Activated CD4-positive, alpha-beta T cell treated with anti-CD3 and anti-CD28 coated beads, Interleukin-2, amount 50 U/mL, for 4 hours (primary cell): ENCODE results near the gene IKZF1.
"Not testable (repeated sequence)": the region's sequence is repeated elsewhere in the genome, so short reads cannot be mapped to it uniquely, and the experiment has no call there.

Experiments
- DNase-seq, 2 experiments: peaks; one replicate each; pipeline ENCODE4 v3.0.0-alpha.2; 2020

Gene IKZF1

DNA sequence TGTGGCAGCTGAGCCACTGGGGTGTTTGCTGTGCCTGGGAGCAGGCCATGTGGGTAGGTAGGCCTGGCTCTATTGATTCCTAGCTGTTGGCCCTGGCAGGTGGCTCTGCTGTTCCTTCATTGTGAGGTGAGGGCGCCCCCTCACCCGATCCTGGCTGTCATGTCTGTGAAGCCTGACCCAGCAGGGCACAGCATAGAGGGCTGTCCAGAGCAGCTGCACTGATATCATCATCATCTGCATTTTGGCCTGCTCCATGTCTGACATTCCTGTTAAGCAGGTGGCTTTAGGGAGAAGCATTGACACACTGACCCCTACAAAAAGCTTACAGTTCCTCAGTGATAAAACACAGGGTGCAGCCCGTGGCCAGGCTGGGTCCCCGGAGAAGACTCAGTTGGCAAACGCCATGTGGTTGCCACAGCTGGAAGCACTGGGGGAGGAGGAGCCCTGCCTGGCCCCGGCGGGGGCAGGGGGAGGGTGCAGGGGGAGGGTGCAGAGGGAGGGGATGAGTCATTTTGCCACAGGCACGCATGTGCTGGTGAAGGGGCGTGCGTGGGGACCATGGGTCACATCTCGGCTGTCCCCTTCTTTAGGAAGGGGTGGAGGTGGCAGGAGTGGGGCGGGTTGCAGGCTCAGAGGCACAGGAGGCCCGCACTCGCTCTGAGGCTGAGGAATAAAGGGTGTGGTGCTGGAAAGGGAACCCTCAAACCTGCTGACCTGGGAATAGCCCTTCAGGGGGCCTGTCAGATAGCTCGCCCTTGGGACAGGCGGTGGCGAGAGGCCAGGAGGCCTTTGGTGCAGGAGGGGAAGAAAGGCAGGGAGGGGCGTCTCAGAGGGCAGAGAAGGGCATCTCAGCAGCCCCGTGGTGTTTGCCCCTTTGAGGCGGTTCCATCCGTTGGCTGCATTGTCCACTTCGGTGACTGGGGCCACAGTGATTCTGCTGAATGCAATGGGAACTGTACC is 31.6 kb downstream of the IKZF1 start:
- peak; percentile 87 to 89 for DNase-seq

DNA sequence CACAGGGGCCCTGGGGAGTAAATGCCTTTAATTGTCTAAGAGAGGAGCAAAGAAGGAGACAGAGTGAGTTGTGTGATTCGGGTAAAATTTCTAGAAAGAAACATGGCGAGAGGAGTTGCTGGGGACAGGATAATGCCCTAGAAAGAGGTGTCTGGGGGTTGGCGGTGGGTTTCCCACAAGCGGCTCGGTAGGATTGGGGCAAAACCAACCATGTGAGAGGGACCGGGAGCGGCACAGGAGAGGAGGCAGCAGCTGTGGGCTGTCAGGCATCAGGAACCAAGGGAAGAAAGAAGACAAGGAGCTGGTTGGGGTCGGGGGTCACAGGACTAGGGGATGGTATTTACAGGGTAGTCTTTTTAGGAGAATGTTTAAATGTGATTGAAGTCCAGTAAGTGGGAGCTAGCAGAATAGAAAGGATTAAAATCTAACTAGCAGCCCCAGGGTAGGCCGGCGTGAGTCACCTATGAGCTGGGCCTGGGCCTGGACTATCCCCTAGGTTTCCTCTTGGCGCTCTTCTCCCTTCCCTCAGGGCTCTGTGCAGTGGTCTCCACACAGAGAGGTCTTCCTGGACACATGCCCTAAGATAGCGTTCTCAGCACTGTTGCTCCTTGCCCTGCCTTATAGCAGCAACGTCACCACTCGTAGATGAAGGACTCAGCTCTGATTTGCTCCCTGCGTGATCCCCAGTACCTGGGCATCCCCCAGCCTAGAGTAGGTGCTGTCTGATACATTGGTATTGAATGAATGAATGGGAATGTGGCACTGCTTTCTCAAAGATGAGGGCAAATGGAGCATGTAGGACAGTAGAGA is 32.6 kb downstream of the IKZF1 start:
- no peak for DNase-seq

DNA sequence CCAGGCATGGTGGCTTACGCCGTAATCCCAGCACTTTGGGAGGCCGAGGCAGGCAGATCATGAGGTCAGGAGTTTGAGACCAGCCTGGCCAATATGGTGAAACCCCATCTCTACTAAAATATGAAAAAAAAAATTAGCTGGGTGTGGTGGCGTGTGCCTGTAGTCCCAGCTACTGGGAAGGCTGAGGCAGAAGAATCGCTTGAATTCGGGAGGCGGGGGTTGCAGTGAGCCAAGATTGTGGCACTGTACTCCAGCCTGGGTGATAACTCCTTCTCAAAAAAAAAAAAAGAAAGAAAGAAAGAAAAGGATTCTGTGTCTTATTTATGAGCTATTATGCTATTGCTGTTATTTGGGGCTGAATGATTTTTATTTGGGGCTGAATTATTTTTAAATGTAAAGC is 35.0 kb downstream of the IKZF1 start:
- not testable (repeated sequence) for DNase-seq

DNA sequence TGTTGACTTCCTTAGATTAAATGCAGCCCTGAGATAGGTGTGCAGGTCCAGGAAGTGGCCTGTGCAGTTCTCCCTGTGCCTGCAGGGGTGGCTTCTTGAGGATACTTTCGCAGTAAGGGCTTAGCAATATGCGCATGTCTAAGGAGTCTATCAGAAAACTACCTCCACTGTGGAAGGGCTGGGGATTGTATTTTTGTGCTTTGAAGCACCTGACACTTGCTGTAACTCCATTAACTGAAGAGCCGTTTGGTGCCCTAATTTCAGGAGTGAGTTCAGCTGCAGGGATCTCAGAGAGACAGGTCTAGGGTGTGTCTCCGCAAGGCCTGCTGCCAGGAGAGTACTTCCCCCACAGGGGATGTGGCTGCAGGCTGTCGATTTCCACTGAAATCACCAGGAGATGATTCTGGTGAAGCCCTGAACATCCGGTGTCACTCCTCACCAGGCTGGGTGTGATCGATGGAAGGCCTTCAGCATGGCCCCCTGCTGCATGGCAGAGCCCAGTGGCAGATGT is 35.5 kb downstream of the IKZF1 start:
- no peak for DNase-seq

DNA sequence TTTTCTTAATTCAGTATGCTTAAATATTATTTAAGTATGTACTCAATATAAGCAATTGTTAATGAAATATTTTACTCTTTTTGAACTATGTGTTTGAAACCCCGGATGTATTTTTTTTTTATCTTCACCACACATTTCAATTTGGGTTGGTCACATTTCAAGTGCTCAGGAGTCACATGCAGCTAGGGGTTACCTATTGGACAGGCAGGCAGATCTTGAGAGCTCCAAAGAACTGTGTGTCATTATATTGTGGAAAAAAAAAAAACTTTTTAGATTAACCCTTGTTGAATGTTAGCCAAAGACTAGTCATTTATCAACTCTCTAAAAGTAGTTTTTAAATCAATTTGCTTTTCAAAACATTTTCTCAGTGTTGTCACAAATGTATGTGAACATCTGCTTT is 37.2 kb downstream of the IKZF1 start:
- DNase-seq = no peak

DNA sequence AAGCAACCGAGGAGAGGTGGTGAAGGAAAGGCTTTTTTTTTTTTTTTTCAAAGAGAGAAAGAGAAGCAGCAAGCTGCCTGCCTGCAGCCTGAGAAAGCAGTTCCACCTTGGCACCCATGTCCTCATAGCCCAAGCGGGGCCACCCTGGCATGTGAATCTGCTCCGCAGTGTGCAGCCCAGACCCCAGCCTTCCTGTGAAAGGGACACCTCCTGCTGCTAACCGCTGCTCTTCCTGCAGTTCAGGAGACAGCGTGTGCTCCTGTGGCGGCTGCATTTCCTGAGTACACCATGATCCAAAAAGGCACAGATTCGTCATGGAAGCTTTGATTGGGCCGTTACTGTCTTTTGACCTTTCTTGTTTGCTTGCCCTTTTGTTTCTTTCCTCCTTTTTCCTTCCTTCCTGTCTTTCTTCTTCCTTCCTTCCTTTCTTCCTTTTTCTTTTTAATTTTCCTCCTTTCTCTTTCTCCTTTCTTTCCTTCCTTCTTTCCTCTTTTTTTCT is 38.1 kb downstream of the IKZF1 start:
- DNase-seq = peak; percentile 40 to 43

DNA sequence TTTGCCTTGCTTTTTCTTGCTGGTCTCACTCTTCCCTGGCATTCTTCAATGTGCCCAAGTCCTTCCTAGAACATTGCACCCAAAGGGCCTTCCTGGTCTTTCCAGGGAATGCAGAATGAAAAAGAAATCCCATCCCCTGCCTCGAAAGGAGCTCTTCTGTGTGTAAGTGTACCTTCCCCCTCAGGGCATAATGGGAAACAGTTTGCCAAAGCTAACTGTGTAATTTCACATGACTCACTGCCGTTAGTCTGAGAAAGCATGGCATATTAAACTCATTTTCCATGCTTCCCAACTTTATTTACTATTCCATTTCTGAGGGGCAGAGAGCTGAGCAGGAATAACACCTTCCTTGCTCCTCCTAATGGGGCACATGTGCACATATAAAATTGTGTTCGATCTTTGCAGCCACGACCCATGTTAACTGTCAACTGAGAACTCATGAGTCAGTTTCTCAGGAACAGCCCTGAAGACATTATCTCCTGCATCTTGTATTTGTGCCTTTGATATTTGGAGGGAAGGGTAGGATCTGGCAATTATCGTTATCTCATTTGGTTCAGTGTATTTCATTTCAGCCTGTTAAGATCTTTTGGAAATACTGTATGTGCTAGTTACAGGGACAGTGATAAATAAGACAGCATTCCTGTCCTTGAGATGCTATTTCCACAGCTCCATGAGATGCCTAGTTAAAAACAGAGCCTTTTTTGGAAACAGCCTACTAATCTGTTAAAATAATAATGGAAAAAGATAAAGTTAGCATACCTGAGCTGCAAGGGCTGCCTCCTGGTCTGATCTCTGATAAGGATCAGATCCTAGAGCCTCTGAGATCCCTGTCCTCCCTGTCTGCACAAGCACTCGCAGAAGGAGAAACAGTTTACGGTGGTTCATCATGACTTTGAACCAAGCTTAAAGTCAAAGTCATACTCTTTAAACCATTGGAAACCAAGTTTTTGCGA is 42.3 kb downstream of the IKZF1 start:
- DNase-seq = no peak

DNA sequence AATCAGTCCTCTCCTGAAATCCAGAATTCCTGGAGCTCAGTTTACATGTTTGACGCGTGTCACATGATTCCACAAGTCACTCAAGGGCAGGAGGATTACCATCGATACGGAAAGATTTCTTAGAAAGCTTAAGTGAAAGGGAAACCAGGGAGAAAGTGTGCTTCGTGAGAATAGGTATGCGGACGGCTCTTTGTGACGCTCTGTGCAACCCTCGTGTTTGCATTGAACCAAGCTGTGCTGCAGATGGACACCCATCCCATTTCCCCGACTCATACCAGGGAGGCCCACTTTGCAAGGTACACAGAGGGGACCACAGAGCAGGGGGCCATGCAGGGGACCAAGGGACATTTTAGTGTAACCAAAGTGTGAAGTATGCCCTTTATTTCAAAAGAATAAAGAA is 43.2 kb downstream of the IKZF1 start:
- DNase-seq = no peak

DNA sequence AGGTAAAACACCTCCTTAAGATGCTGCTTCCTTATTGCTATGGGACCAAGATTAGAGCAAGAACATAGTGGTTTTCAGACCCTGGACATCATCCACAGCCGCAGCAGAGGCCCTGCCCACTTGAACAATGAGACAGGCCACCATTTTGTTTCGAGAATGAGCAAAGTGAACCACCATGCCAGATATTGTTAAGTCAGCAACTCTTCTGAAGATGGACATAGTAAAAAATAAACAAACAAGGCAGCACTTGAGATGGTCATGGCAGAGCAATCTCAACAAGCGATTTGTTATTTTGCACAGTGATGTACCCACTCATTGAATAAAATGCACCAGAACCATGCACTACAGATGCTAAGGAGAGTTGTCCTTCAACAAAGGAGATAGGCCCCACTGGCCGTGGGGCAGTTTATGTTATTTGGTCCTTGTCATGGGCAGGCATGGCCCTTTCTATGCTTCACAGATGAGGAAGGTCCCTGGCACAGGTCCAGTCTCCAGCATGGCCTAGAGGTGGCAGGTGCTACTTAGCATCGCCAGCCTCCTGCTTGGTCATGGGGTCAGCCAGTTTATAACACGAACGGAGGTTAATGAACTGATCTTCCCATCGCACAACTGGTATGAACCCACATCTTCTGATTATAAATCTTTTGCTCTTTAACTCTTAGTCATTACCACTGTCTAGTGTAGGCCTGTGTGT is 44.1 kb downstream of the IKZF1 start:
- DNase-seq = no peak

DNA sequence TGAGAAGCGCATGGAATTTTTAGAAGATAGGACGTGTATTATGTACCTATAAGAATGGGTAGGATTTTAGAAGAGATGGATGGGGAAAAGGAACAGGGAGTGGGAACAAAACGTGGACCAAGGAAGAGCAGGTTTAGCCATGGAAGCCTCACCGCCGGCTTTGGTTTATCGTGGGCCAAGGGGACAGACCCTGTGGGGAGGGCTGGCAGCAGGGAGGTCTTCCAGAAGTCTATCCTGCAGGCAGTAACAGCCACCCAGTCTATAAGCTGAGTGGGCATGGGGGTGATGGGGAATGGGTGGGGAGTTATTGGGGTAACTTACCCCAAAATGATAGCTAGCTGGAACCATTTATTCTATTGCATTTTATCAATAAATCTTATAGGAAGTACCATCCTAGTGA is 44.9 kb downstream of the IKZF1 start:
- DNase-seq = no peak

DNA sequence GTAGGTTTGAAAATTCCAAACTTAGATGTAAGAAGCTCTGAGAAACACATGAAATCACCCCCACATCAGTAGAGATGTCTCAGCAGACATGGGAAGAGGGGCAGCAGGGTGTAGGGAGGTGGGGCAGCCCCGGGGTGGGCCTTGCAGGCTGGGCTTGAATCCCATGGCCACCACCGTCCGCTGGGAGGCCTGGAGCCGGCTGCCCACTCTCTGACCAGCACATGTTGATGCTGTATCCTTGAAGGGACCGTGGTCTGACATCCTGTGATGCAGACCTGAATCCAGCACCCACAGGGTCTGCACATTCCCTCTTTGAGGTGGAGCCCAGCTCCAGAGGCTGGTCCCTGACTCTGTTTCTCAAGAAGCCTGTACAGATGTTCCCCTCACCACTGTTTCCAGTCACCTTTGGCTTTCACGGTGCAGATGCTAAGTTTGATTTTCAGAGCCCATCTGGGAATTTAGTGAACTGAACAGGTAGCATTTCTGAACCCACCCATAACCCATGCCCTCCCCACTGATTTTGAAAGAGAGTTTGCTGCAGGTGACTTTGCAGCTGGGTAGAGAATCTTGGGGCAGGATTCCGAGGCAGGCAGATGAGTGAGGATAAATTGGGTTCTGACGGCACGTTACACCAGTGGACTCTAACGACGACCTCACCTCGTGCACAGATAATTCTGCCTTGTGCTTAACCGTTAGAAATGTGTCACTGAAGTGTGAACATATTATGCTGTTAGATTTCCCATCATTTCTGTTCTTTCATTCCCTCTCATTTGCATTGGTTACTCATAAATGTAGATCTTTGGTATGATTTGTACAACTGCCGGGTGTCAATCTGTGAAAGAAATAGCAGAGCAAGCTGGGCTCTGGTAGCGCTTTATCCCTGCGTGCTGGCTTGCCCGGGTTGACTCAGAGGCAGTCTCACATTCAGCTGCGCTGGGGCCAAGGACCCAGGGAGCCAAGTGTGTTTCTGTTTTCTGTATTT is 45.7 kb downstream of the IKZF1 start:
- peak; percentile 69 to 78 for DNase-seq

DNA sequence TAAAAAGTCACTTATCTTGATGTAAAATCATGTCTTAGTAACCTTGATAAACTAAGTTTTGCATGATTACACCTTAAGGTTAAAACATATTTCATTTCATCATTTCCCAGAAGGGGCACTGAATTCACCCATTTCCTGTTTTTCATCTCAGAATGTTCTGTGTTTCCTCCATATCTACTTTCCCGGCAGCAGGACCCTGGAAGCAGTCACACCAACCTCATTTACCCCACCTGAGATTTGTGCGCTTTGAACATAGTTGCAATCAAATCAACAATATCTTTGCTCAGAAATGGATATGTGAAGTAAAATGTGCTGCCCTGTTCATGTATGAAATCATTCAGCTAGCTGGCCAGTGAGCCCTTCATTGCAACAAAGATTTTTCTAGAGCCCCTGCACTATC is 46.8 kb downstream of the IKZF1 start:
- no peak for DNase-seq

DNA sequence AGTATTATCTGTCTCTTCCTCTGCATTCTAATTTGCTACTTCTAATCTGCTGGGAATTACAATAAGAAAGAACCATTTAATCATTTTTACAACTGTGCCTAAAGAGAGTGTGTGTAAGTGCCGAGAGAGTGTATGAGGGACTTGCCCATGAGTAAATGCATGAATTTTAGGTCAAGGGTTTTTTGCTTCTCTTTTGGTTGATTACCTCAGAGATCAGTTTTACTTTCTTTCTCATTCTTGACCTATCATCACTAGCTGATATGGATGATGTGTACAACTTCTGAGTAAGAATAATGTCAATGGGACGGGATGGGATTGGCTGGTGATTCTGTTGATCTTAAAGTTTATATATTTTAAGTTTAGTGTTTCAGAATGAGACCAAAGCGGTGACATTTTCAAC is 47.8 kb downstream of the IKZF1 start:
- DNase-seq = no peak

DNA sequence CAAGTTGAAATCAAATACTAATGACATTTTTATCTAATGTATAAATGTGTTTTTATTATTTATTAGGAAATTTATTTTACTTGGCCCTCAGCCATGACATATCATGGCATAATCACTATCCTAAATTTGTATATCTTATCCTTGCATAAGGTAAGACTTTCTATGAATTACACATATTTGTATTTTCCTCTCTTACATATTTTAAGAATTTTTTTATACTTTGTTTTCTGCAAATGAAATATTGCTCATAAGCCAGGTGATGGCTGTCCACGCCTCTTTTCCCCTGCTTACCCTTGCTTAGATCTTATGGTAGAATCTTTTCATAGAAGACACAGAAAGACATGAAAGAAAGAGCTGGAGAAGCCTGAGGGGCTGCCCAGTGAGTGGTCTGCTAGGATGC is 48.2 kb downstream of the IKZF1 start:
- DNase-seq = no peak

DNA sequence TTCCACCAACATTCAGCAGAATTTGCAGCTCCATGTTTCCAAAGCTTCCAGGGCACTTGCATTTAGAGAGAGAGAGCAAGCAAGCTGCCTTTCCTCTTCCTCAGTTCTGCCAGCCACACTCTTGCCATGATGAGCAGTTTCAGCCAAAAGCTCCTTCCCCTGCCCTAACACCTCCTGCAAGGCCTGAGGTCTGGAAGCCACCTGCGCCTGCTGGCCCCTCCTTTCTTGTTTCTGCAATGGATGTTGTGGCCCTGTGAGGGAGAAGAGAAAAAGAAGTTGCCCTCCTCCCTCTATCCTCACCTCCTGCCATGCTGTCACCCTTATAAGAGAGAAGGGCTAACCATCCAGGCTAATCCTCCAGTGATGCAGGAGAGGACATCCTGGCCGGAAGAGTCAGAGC is 48.7 kb downstream of the IKZF1 start:
- no peak for DNase-seq

DNA sequence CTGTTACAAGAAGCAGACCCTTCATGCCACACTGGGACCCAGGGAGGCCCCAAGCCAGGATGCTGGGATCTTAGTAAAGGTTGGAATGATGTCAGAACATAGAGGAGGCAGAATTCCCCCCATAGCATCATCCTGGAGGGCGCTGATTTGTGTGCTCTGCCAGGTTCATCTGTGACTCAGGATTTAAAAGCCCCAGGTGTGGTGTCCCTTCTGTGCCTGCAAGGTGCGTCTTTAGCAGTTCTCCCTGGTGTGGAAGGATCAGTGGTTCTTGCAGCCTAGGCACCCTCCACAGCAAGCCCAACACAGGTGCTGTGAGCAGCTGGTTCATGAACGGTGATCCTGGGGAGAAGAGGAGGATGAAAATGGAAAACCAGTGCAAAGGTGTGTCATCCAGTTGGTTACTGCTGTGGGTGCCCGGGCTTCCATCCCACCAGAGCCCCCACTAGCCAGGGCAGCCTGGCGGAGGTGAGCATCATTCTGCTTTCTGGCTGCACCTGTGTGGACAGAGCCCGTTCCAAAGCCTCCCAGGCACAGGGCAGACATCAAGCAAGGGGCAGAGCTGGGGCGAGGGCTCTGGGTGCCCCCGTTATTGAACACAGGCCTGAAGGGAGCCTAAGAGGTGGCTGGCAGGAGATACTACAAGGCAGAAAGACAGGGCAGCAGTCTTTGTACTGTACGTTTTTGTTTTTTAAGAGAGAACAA is 49.5 kb downstream of the IKZF1 start:
- DNase-seq = no peak

DNA sequence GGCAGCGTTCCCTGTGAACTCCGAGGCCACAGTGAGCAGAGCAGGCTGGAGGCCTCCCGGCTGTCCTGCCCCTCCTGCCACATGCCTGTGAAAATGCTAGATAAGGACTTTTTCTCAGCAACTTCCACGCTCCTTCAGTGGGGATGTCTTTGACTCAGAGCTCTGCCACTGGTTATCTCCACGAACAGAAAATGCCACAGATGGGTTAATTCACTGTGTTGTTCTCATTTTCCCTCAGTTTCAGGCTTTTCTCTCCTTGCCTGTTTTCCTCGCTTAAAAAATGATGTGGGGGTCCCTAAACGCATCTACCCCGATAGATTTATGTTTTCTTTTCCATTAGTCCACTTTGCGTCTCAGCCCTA is 51.3 kb downstream of the IKZF1 start:
- DNase-seq = no peak

DNA sequence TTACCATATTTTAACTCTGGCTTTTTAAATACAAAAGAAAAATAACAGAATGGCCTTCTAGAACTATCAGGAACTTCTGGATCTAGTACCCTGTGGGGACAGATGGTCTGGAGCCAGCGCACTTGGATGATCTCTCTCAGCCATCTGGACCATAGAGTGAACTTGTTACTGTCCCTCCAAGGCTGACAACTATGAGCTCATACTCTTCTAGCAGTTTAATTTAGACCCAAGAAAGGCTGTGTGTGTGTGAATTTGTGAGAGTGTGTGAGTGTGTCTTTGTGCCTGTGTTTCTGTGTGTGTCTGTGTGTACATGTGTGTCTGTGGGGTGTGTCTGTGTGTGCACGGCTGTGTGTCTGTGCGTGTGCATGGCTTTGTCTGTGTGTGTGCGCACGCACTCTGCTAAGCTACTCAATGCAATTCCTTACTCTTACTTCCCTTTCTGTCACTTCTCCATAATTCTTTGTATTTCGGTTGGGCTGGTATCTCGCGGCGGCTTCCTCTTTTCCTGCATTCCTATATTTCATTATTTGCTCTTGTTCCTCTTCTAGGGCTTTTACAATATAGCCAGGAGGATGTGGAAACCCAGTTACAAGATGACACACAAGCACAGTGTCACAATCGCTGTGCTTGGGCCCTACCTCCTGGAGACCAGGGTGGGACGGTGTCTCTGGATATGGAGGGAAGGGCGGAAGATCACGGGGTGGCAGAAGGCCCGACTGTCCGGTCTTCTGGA is 51.9 kb downstream of the IKZF1 start:
- no peak for DNase-seq

DNA sequence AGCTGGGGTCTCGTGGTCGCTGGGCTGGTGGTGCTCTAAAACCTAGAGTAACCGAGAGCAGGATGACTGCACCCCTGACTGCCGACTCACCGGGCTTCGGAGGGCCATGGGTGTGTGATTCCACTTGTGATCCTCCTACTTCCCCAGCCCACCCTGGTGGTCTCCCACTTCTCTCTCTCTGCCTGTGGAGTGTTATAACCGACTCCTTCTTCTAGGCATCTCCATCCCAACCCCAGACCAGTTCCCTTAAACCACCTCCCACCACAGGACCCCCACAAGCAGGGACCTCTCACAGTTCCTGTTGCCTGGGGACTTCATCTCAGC is 52.4 kb downstream of the IKZF1 start:
- no peak for DNase-seq
